ENCODE data around the gene ACTL6A. TPM values are rescaled to one million over a fixed set of nuclear protein-coding genes. Genes with fewer than 3 reads are reported as not detected.
A peak's percentile ranks its signal among the peaks of the same experiment; 100 is the strongest.

ACTL6A gene
- total and polyA plus RNA-seq, 10 donors, result 33.9 to 69.5 (median 52.9) TPM

GRCh38 chr3:179560791-179561190 lies 1.9 kb upstream of the ACTL6A start:
- Histone ChIP-seq H3K36me3 (no peaks in the 10 kb centered on the region), H3K27me3 (replicated peaks in 1 of 7) (no peaks in the 10 kb centered on the region), H3K4me1 (peaks cover 7 to 43% (median 28%) of the 10 kb centered on the region in 6 donors), H3K9me3 (no peaks in the 10 kb centered on the region), H3K27ac (no peak overlapping the region), H3K4me3 (no peak overlapping the region)
- WGBS, 5 donors, result 80 to 100% (median 94%) methylated on average over 1 of the region's 1 CpG
- no peak for DNase-seq
- TF ChIP-seq POLR2AphosphoS5 (IDR thresholded peaks at IDR 0.05) (no peak), POLR2A (IDR thresholded peaks at IDR 0.05) (no peak), CTCF (IDR thresholded peaks at IDR 0.05 in 8 of 11, conservative IDR thresholded peaks at IDR 0.05 in 3 of 11) (no peak)
- intact Hi-C loops (cut with DNase I; ENCODE audit: low total_unique reads), result loop anchor here (10.0 kb wide), 1 partner anchor 216 kb away; the partner anchor contains the start of gene MFN1

GRCh38 chr3:179563271-179563783 lies 601 bp downstream of the ACTL6A start:
- intact Hi-C loops (cut with DNase I; ENCODE audit: low total_unique reads), result loop anchor here (10.0 kb wide), 1 partner anchor 219 kb away; the partner anchor contains the start of gene MFN1
- WGBS, 5 donors, result 0 to 1% (median 0%) methylated on average over 21 to 40 of the region's 40 CpGs
- Histone ChIP-seq H3K4me3 (peak overlapping the region; percentile 89 to 99 (median 94)), H3K9me3 (no peaks in the 10 kb centered on the region), H3K27ac (peak overlapping the region; percentile 78 to 93 (median 89)), H3K36me3 (no peaks in the 10 kb centered on the region), H3K4me1 (peaks cover 7 to 58% (median 28%) of the 10 kb centered on the region in 6 donors), H3K27me3 (replicated peaks in 1 of 7) (no peaks in the 10 kb centered on the region)
- TF ChIP-seq POLR2AphosphoS5 (IDR thresholded peaks at IDR 0.05) (no peak), CTCF (IDR thresholded peaks at IDR 0.05 in 8 of 11, conservative IDR thresholded peaks at IDR 0.05 in 3 of 11) (peak; percentile 19 to 74 (median 65))
- DNase-seq, result peak; percentile 91

- H3K27ac ChIP-seq, result no peak overlapping the region
- no peak for TF ChIP-seq POLR2AphosphoS5 (IDR thresholded peaks at IDR 0.05)
- TF ChIP-seq POLR2A (IDR thresholded peaks at IDR 0.05), result no peak
- no peak for TF ChIP-seq CTCF (IDR thresholded peaks at IDR 0.05 in 8 of 11, conservative IDR thresholded peaks at IDR 0.05 in 3 of 11)
- no peak for DNase-seq
- intact Hi-C loops (cut with DNase I; ENCODE audit: low total_unique reads), result loop anchor here (10.0 kb wide), 1 partner anchor 221 kb away; the partner anchor contains the start of gene MFN1
- H3K4me1 ChIP-seq, result peaks cover 7 to 51% (median 25%) of the 10 kb centered on the region in 6 donors
- no peaks in the 10 kb centered on the region for H3K27me3 ChIP-seq (replicated peaks in 1 of 7)
- peaks cover 0 to 12% (median 8%) of the 10 kb centered on the region in 6 donors for H3K36me3 ChIP-seq
- no peak overlapping the region for H3K4me3 ChIP-seq
- no peaks in the 10 kb centered on the region for H3K9me3 ChIP-seq
- 68 to 75% (median 73%) methylated on average over 3 of the region's 3 CpGs for WGBS, 5 donors
These were observed 2.8 kb downstream of the ACTL6A start for GRCh38 chr3:179565496-179565895.

GRCh38 chr3:179580992-179581391 lies 18.3 kb downstream of the ACTL6A start:
- Histone ChIP-seq H3K27me3 (replicated peaks in 1 of 7) (no peaks in the 10 kb centered on the region), H3K4me3 (no peak overlapping the region), H3K36me3 (peaks cover 0 to 100% (median 83%) of the 10 kb centered on the region in 6 donors), H3K9me3 (no peaks in the 10 kb centered on the region), H3K4me1 (no peaks in the 10 kb centered on the region), H3K27ac (no peak overlapping the region)
- WGBS, 5 donors, result 92 to 98% (median 95%) methylated on average over 1 of the region's 1 CpG
- TF ChIP-seq POLR2A (IDR thresholded peaks at IDR 0.05), result no peak
- TF ChIP-seq POLR2AphosphoS5 (IDR thresholded peaks at IDR 0.05), result no peak
- TF ChIP-seq CTCF (IDR thresholded peaks at IDR 0.05 in 8 of 11, conservative IDR thresholded peaks at IDR 0.05 in 3 of 11), result no peak
- intact Hi-C loops (cut with DNase I; ENCODE audit: low total_unique reads), result no loop called here
- no peak for DNase-seq
